ENCODE measurements around the gene NATD1.

The NATD1 gene

GRCh38 chr17:21298983-21299519 lies 45.8 kb upstream of the NATD1 start:
- H2AFZ ChIP-seq = no peak overlapping the region
- H3K4me2 ChIP-seq (ENCODE audit: low read length) = no peak overlapping the region
- H3K9ac ChIP-seq = no peak overlapping the region
- H3K4me1 ChIP-seq = no peaks in the 10 kb centered on the region
- H3K9me3 ChIP-seq (ENCODE audit: control insufficient read depth, low read length) = no peaks in the 10 kb centered on the region
- no peak overlapping the region for H3K4me3 ChIP-seq (ENCODE audit: low read depth, low read length)
- no peak overlapping the region for H3K27ac ChIP-seq
- no peaks in the 10 kb centered on the region for H3K27me3 ChIP-seq (ENCODE audit: control insufficient read depth, insufficient read depth, low read length)
- no peaks in the 10 kb centered on the region for H3K36me3 ChIP-seq (ENCODE audit: control insufficient read depth, insufficient read depth, low read length)
- TF ChIP-seq, protein P1, sequence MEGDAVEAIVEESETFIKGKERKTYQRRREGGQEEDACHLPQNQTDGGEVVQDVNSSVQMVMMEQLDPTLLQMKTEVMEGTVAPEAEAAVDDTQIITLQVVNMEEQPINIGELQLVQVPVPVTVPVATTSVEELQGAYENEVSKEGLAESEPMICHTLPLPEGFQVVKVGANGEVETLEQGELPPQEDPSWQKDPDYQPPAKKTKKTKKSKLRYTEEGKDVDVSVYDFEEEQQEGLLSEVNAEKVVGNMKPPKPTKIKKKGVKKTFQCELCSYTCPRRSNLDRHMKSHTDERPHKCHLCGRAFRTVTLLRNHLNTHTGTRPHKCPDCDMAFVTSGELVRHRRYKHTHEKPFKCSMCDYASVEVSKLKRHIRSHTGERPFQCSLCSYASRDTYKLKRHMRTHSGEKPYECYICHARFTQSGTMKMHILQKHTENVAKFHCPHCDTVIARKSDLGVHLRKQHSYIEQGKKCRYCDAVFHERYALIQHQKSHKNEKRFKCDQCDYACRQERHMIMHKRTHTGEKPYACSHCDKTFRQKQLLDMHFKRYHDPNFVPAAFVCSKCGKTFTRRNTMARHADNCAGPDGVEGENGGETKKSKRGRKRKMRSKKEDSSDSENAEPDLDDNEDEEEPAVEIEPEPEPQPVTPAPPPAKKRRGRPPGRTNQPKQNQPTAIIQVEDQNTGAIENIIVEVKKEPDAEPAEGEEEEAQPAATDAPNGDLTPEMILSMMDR (IDR thresholded peaks at IDR 0.05) = no peak
- H3K79me2 ChIP-seq = no peaks in the 10 kb centered on the region

DNA sequence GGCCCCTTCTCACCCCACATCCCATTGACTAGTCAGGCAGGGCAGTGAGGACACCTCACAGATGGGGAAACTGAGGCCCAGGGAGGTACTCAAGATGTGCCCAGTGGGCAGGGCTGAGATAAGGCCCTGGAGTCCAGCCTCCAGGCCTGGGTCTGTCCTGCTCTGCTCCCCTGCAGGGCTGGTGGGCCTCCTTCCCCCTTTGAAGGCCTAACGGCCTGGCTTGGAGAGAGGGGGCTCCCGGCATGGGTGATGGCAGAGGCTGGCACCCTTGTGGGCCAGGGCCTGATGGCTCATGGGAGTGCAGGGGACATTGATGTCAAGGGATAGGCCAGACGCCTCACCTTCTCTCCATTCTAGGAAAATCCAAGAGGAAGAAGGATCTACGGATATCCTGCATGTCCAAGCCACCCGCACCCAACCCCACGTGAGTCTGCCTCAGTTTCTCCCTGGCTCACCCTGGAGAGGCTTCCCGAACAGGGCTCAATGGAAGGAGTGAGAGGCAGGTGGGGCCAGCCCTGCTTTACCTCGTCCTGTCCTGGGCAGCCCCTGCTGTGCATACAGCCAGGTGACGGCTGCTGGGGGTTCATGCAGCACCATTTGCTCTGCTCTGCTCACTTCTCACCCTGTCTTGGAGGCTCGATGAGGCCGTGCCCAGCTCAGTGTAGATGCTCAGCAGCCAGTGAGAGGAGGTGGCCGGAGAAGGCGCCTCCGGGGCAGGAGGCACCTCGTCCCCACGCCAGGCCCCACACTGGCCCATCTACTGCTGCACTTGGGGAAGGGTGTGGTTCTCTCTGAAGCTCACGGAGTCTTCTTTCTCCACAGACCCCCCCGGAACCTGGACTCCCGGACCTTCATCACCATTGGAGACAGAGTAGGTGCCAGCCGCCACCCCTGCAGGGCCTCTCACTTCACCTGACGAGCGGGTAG lies 45.1 kb upstream of the NATD1 start:
- no peak overlapping the region for H3K4me3 ChIP-seq (ENCODE audit: low read depth, low read length)
- no peak overlapping the region for H3K27ac ChIP-seq
- no peak overlapping the region for H3K9ac ChIP-seq
- H3K36me3 ChIP-seq (ENCODE audit: control insufficient read depth, insufficient read depth, low read length) = no peaks in the 10 kb centered on the region
- TF ChIP-seq, protein P1 (IDR thresholded peaks at IDR 0.05) = no peak
- no peaks in the 10 kb centered on the region for H3K79me2 ChIP-seq
- no peaks in the 10 kb centered on the region for H3K4me1 ChIP-seq
- no peaks in the 10 kb centered on the region for H3K27me3 ChIP-seq (ENCODE audit: control insufficient read depth, insufficient read depth, low read length)
- H3K9me3 ChIP-seq (ENCODE audit: control insufficient read depth, low read length) = no peaks in the 10 kb centered on the region
- no peak overlapping the region for H2AFZ ChIP-seq
- no peak overlapping the region for H3K4me2 ChIP-seq (ENCODE audit: low read length)

DNA sequence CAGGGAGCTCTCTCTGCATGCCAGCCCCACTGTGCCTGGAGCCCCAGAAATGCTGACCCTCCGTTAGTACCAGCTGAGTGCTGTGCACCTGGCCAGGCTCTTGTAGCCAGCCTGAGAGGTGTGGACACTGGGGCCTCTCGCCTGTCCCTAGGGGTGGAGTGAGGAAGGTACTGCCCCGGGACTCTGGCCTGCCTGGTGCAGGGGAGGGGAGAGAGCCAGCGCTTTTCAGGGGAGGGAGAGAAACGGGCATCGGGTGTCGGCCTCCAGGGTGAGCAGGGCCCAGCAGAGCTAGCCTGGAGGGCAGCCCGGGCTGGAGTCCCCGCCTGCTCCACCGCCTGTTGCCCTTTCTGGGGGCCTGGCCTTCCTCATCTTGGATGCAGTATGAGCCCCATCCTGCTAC lies 44.4 kb upstream of the NATD1 start:
- H3K79me2 ChIP-seq = peaks cover 3% of the 10 kb centered on the region
- H3K27ac ChIP-seq = no peak overlapping the region
- H3K27me3 ChIP-seq (ENCODE audit: control insufficient read depth, insufficient read depth, low read length) = no peaks in the 10 kb centered on the region
- no peaks in the 10 kb centered on the region for H3K9me3 ChIP-seq (ENCODE audit: control insufficient read depth, low read length)
- TF ChIP-seq, protein P1 (IDR thresholded peaks at IDR 0.05) = no peak
- no peak overlapping the region for H3K4me2 ChIP-seq (ENCODE audit: low read length)
- H2AFZ ChIP-seq = no peak overlapping the region
- no peaks in the 10 kb centered on the region for H3K4me1 ChIP-seq
- H3K4me3 ChIP-seq (ENCODE audit: low read depth, low read length) = no peak overlapping the region
- no peak overlapping the region for H3K9ac ChIP-seq
- H3K36me3 ChIP-seq (ENCODE audit: control insufficient read depth, insufficient read depth, low read length) = no peaks in the 10 kb centered on the region

DNA sequence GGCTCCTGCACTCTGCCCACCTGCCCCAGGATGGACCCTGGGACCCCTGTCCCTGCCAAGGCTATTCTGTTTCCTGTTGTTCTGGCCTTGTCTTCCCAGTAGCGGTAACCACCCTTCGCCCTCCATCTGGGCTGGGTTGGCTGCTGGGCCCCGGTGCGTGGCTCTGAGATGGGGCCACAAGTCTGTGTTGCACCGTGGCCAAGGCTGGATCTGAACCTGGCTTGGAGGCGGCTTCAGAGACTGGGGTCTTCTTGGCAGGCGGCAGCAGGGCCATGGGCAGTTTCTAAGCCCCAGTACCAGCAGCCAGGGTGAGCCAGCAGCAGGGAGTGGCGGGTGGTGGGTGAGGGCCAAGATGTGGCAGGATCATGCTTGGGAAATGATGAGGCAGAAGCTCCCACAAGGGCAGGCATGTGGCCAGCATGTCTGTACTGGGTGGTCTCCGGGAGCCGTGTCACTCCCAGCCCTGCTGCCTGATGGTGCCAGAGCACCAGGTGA lies 43.9 kb upstream of the NATD1 start:
- no peak overlapping the region for H3K27ac ChIP-seq
- TF ChIP-seq, protein P1 (IDR thresholded peaks at IDR 0.05) = no peak
- H3K79me2 ChIP-seq = peaks cover 3% of the 10 kb centered on the region
- H2AFZ ChIP-seq = no peak overlapping the region
- H3K36me3 ChIP-seq (ENCODE audit: control insufficient read depth, insufficient read depth, low read length) = no peaks in the 10 kb centered on the region
- H3K4me2 ChIP-seq (ENCODE audit: low read length) = no peak overlapping the region
- no peaks in the 10 kb centered on the region for H3K9me3 ChIP-seq (ENCODE audit: control insufficient read depth, low read length)
- H3K4me1 ChIP-seq = no peaks in the 10 kb centered on the region
- H3K4me3 ChIP-seq (ENCODE audit: low read depth, low read length) = no peak overlapping the region
- H3K9ac ChIP-seq = no peak overlapping the region
- no peaks in the 10 kb centered on the region for H3K27me3 ChIP-seq (ENCODE audit: control insufficient read depth, insufficient read depth, low read length)

Data from parathyroid adenoma (tissue), 2 donors.